Measurements from ENCODE around the gene OR2Y1. TPM values are rescaled to one million over a fixed set of nuclear protein-coding genes. Genes with fewer than 3 reads are reported as not detected.

Gene OR2Y1
- total and polyA plus RNA-seq, 2 donors (not counting 1 experiment from before 2014, with no cell fraction given) = not detected

DNA sequence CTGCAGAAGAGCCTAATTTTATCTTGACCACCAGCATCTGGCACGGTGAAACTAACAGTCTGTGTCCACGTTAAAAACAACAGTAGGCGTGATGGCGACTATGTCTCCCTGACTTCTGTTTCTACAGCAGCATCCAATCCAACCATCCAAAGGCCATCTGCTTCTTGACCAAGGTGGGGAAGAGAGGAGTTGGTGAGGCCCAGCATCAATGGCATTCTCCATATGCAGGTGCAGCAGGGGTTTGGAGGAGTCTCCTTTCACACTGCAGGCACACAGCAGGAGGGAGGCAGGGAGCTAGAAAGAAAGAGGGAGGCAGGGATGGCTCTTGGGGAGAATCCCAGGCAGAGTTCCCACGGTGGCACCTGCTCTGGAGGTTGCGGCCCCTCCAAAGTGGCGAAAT lies 35.8 kb upstream of the OR2Y1 start:
- Histone ChIP-seq H3K27me3 (ENCODE audit: control insufficient read depth, insufficient read depth, low read length) (no peaks in the 10 kb centered on the region), H3K4me1 (ENCODE audit: control insufficient read depth, extremely low read depth, insufficient read depth, low read length) (no peaks in the 10 kb centered on the region), H3K9me3 (ENCODE audit: control insufficient read depth, insufficient read depth, low read depth, low read length) (no peaks in the 10 kb centered on the region), H3K4me2 (ENCODE audit: extremely low read depth, insufficient read depth, low read length) (no peak overlapping the region), H3K79me2 (ENCODE audit: control insufficient read depth, insufficient read depth, low read length) (no peaks in the 10 kb centered on the region), H3K9ac (ENCODE audit: insufficient read depth, low read length) (no peak overlapping the region), H3K27ac (ENCODE audit: insufficient read depth, low read length) (no peak overlapping the region), H3K36me3 (ENCODE audit: control insufficient read depth, insufficient read depth, low read length) (no peaks in the 10 kb centered on the region), H4K20me1 (ENCODE audit: control insufficient read depth, extremely low read depth, insufficient read depth, low read length) (no peaks in the 10 kb centered on the region), H2AFZ (ENCODE audit: low read length) (no peak overlapping the region), H3K4me3 (replicated peaks in 1 of 4; ENCODE audit: control extremely low read depth in 1 of 4, insufficient read depth in 1 of 4, low read depth in 3 of 4, low read length in 4 of 4) (no peak overlapping the region)
- DNase-seq (ENCODE audit: low read depth in 2 of 2) = no peak
- TF ChIP-seq, protein P1, sequence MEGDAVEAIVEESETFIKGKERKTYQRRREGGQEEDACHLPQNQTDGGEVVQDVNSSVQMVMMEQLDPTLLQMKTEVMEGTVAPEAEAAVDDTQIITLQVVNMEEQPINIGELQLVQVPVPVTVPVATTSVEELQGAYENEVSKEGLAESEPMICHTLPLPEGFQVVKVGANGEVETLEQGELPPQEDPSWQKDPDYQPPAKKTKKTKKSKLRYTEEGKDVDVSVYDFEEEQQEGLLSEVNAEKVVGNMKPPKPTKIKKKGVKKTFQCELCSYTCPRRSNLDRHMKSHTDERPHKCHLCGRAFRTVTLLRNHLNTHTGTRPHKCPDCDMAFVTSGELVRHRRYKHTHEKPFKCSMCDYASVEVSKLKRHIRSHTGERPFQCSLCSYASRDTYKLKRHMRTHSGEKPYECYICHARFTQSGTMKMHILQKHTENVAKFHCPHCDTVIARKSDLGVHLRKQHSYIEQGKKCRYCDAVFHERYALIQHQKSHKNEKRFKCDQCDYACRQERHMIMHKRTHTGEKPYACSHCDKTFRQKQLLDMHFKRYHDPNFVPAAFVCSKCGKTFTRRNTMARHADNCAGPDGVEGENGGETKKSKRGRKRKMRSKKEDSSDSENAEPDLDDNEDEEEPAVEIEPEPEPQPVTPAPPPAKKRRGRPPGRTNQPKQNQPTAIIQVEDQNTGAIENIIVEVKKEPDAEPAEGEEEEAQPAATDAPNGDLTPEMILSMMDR (conservative IDR thresholded peaks at IDR 0.05 in 1 of 2, IDR thresholded peaks at IDR 0.05 in 1 of 2; ENCODE audit: low read depth in 1 of 2, low read length in 2 of 2) = no peak
- TF ChIP-seq EZH2 (IDR thresholded peaks at IDR 0.05; ENCODE audit: low read length, missing control alignments) = no peak

DNA sequence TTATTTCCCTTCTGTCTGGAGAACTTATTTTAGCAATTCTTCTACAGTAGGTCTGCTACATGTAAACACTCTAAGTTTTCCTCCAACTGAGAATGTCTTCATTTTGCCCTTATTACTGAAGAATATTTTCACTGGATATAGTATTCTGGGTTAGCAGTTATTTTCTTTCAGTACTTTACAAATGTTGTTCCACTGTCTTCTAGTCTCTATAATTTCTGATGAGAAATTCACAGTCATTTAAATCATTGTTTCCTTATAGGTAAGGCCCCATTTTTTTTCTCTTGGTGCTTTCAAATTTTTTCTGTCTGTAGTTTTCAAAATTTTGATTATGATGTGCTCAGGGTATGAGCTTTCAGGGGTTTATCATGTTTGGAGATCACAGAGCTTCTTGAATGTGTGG lies 32.0 kb upstream of the OR2Y1 start:
- TF ChIP-seq EZH2 (IDR thresholded peaks at IDR 0.05; ENCODE audit: low read length, missing control alignments) = no peak
- TF ChIP-seq, protein P1 (conservative IDR thresholded peaks at IDR 0.05 in 1 of 2, IDR thresholded peaks at IDR 0.05 in 1 of 2; ENCODE audit: low read depth in 1 of 2, low read length in 2 of 2) = no peak
- no peaks in the 10 kb centered on the region for H3K79me2 ChIP-seq (ENCODE audit: control insufficient read depth, insufficient read depth, low read length)

DNA sequence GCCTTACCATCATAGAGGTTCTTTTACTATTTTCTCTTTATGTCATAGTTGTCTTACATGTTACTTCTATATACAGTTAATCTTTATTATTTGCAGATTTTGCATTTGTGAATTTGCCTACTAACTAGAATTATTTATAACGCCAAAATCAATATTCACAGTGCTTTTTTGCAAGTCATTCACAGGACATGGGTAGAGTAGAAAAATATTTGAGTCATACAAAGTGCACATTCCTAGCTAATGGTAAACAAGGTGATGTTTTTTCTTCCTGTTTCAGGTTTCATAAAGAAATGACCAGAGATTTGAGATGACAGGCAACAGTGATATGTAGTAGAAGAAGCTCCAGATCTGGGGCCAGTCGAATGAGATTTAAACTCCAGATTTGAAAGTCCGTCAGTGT lies 30.0 kb upstream of the OR2Y1 start:
- no peak overlapping the region for H2AFZ ChIP-seq (ENCODE audit: low read length)
- no peaks in the 10 kb centered on the region for H4K20me1 ChIP-seq (ENCODE audit: control insufficient read depth, extremely low read depth, insufficient read depth, low read length)
- no peaks in the 10 kb centered on the region for H3K36me3 ChIP-seq (ENCODE audit: control insufficient read depth, insufficient read depth, low read length)
- no peak for DNase-seq (ENCODE audit: low read depth in 2 of 2)
- no peak for TF ChIP-seq EZH2 (IDR thresholded peaks at IDR 0.05; ENCODE audit: low read length, missing control alignments)
- TF ChIP-seq, protein P1 (conservative IDR thresholded peaks at IDR 0.05 in 1 of 2, IDR thresholded peaks at IDR 0.05 in 1 of 2; ENCODE audit: low read depth in 1 of 2, low read length in 2 of 2) = no peak
- no peak overlapping the region for H3K27ac ChIP-seq (ENCODE audit: insufficient read depth, low read length)
- no peaks in the 10 kb centered on the region for H3K79me2 ChIP-seq (ENCODE audit: control insufficient read depth, insufficient read depth, low read length)
- H3K9me3 ChIP-seq (ENCODE audit: control insufficient read depth, insufficient read depth, low read depth, low read length) = no peaks in the 10 kb centered on the region
- H3K4me1 ChIP-seq (ENCODE audit: control insufficient read depth, extremely low read depth, insufficient read depth, low read length) = no peaks in the 10 kb centered on the region
- H3K27me3 ChIP-seq (ENCODE audit: control insufficient read depth, insufficient read depth, low read length) = no peaks in the 10 kb centered on the region
- H3K4me2 ChIP-seq (ENCODE audit: extremely low read depth, insufficient read depth, low read length) = no peak overlapping the region
- H3K9ac ChIP-seq (ENCODE audit: insufficient read depth, low read length) = no peak overlapping the region
- H3K4me3 ChIP-seq (replicated peaks in 1 of 4; ENCODE audit: control extremely low read depth in 1 of 4, insufficient read depth in 1 of 4, low read depth in 3 of 4, low read length in 4 of 4) = no peak overlapping the region

More for the DNA sequence above, 32.0 kb upstream of the OR2Y1 start:
- H3K4me1 ChIP-seq (ENCODE audit: control insufficient read depth, extremely low read depth, insufficient read depth, low read length) = no peaks in the 10 kb centered on the region
- no peaks in the 10 kb centered on the region for H3K9me3 ChIP-seq (ENCODE audit: control insufficient read depth, insufficient read depth, low read depth, low read length)
- DNase-seq (ENCODE audit: low read depth in 2 of 2) = no peak
- no peak overlapping the region for H2AFZ ChIP-seq (ENCODE audit: low read length)
- no peak overlapping the region for H3K9ac ChIP-seq (ENCODE audit: insufficient read depth, low read length)
- H3K36me3 ChIP-seq (ENCODE audit: control insufficient read depth, insufficient read depth, low read length) = no peaks in the 10 kb centered on the region
- H3K27me3 ChIP-seq (ENCODE audit: control insufficient read depth, insufficient read depth, low read length) = no peaks in the 10 kb centered on the region
- H3K4me3 ChIP-seq (replicated peaks in 1 of 4; ENCODE audit: control extremely low read depth in 1 of 4, insufficient read depth in 1 of 4, low read depth in 3 of 4, low read length in 4 of 4) = no peak overlapping the region
- no peak overlapping the region for H3K27ac ChIP-seq (ENCODE audit: insufficient read depth, low read length)
- H3K4me2 ChIP-seq (ENCODE audit: extremely low read depth, insufficient read depth, low read length) = no peak overlapping the region
- H4K20me1 ChIP-seq (ENCODE audit: control insufficient read depth, extremely low read depth, insufficient read depth, low read length) = no peaks in the 10 kb centered on the region
